KOPT-K1 (cell line): Measurements from ENCODE around the gene SCARB2.

ENCODE experiments used
- H3K27ac ChIP-seq: fragments of 200-600 bp; sonication (generic); 2 replicates; pipeline ENCODE4 v1.5.1; 2016; ENCODE audit warnings: antibody characterized with exemption, mild to moderate bottlenecking, low read depth, low read length; ENCODE audit not compliant: poor library complexity, severe bottlenecking
- H3K36me3 ChIP-seq: fragments of 200-600 bp; sonication (generic); 2 replicates; pipeline ENCODE4 v1.5.1; 2017; ENCODE audit warnings: antibody characterized with exemption, mild to moderate bottlenecking, low read length, moderate library complexity; ENCODE audit not compliant: insufficient read depth
- H3K9me3 ChIP-seq: fragments of 200-600 bp; sonication (generic); 2 replicates; pipeline ENCODE4 v1.5.1; 2017; ENCODE audit warnings: antibody characterized with exemption, low read length, mild to moderate bottlenecking; ENCODE audit not compliant: insufficient read depth, poor library complexity, severe bottlenecking

Gene SCARB2

DNA sequence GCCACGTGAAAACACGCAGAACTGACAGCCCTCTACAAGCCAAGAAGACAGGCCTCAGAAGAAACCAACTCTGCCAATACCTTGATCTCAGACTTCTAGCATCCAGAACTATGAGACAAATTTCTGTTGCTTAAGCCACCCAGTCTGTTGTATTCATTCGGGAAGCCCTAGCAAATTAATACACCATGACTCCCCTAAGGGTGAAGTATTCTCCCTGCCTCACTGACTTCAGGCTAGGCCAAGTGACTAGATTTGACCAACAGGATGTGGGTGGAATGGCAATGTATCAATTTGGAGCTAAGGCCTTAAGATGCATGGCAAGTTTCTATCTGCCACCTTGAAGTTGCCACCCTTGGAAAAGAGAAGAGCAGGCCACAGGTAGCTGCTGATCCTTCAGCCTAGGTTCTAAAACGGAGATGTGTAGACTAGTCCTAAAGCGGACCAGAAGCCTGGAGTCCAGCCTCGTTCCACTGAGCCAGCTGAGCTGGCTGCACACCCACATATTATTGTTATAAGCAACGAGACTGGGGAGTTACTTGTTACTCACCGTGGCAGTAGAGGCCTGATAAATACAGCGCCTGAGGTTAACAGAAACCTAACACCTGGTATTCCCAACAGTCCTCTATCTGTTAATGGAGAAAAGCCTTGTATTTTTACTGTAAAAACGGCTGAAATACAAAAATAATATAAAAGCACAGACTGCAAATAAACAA lies 16.4 kb downstream of the SCARB2 start:
- Histone ChIP-seq H3K27ac (no peak overlapping the region), H3K36me3 (no peaks in the 10 kb centered on the region), H3K9me3 (no peaks in the 10 kb centered on the region)

DNA sequence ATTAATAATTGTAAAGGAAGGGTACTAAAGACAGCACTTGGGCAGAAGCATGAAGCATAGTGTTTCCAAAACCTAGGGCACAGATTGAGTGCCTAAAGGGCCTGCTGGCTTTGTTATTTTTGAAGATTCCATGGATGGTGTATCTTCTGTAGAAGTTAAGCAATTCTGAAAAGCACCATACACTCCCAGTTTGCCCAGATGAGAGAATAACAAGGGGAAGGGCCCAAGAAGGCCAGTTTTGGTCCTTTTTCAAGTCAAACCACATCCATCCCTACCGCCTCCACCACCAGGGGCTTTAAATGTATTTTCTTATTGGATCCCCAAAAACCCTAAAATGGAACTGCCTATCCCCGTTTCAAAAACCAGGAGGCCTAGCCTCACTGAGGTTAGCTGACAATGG lies 17.2 kb downstream of the SCARB2 start:
- H3K36me3 ChIP-seq = no peaks in the 10 kb centered on the region
- no peaks in the 10 kb centered on the region for H3K9me3 ChIP-seq
- no peak overlapping the region for H3K27ac ChIP-seq

DNA sequence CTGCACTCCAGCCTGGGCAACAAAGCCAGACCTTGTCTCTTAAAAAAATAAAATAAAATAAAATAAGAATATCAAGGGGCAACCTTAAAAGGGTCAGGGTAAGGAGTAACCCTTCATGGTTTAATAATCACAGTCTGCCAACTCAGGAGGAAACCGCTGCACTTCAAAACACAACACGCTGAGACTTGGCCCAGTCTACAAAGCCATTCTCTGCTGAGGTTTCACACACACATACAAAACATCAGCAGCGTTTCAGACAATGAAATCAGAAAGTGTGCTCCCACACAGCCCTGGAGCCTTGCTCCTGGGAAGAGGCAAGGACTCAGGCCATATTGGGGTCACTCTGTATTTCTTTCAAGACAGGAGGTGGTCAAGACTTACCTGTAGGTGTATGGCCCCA lies 18.3 kb downstream of the SCARB2 start:
- no peaks in the 10 kb centered on the region for H3K36me3 ChIP-seq
- no peak overlapping the region for H3K27ac ChIP-seq
- no peaks in the 10 kb centered on the region for H3K9me3 ChIP-seq

DNA sequence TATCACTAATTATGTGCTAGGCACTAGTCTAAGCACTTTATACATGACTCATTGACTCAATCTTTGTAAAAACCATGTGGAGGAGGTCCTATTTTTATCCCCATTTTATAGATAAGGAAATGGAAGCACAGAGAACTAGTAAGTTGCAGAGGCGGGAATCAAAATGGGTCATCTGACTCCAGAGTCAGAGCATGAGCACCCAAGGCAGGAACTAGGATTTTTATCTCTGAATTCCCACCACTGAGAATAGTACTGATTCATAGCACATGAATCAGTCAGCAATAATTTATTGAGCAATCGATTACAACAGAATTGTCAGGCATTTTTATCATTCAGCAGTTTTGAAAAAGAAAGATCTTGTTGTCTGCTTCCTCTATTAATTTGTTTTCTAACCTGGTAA lies 19.3 kb downstream of the SCARB2 start:
- Histone ChIP-seq H3K36me3 (no peaks in the 10 kb centered on the region), H3K27ac (no peak overlapping the region), H3K9me3 (no peaks in the 10 kb centered on the region)

DNA sequence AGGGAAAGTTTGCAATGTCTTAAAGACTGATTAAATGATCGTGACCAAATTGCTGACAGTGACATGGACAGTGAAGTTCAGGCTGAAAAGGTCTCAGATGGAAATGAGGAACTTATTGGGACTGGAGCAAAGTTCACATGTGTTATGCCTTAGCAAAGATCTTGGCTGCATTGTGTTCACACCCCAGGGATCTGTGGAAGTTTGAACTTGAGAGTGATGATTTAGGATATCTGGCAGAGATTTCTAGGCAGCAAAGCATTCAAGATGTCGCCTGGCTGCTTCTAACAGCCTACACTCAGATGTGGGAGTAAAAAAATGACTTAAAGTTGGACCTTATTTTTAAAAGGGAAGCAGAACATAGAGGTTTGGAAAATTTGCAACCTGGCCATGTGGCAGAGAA lies 21.4 kb downstream of the SCARB2 start:
- Histone ChIP-seq H3K27ac (no peak overlapping the region), H3K9me3 (no peaks in the 10 kb centered on the region), H3K36me3 (no peaks in the 10 kb centered on the region)

DNA sequence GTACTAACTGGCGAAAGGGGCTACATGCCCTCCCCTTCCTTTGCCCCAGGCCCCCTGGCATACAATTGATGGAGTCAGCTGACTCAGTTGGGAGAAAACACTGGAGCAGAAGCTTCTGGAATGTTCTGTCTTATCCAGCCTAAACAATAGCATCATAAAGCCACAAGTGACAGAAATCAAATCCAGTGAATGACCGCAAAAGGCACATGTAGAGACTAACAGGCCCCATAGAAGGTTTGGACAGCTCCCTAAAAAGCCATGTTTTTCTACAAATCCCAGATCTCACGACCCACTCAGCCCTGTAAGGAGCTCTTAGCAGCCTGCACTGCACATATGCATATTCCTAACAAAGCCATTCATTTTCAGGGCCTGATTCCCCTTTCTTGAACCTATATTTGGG lies 25.1 kb downstream of the SCARB2 start:
- H3K36me3 ChIP-seq = no peaks in the 10 kb centered on the region
- no peaks in the 10 kb centered on the region for H3K9me3 ChIP-seq
- no peak overlapping the region for H3K27ac ChIP-seq

DNA sequence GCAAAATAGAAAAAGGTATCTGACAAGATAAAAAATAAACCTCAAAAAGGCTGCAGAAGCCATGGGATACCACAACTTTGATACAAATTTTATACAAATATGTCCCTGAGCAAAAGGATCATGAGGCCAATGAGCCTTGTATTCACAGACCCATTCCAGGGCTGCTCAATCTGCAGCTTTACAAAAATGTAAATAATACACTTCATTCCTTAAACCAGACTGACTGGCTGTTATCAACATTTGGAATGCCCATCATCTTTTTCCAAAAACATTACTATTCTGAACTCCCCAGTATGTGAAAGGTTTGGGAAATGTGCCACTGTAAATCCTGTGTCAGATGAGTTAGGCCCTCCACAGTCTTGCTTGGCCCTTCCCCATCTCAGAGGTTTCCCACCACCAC lies 25.5 kb downstream of the SCARB2 start:
- Histone ChIP-seq H3K27ac (no peak overlapping the region), H3K36me3 (no peaks in the 10 kb centered on the region), H3K9me3 (no peaks in the 10 kb centered on the region)

DNA sequence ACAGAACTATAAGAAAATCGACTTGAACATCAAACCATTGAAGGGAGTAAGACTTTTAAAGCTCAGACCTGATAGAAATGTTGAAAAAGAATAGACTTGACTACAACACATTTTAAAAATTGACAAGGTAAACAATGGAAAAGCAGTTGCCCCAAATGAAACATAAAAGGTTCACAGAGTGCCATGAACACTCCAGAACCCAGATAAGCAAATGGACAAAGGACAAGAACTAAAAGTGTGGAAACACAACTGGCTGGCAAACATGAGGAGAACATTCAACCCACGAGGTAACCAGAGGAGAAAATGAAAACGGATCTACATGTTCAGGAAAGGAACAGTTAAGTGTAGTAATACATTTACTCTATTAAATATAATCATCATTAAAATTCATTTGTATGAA lies 26.5 kb downstream of the SCARB2 start:
- Histone ChIP-seq H3K27ac (no peak overlapping the region), H3K9me3 (no peaks in the 10 kb centered on the region), H3K36me3 (no peaks in the 10 kb centered on the region)

DNA sequence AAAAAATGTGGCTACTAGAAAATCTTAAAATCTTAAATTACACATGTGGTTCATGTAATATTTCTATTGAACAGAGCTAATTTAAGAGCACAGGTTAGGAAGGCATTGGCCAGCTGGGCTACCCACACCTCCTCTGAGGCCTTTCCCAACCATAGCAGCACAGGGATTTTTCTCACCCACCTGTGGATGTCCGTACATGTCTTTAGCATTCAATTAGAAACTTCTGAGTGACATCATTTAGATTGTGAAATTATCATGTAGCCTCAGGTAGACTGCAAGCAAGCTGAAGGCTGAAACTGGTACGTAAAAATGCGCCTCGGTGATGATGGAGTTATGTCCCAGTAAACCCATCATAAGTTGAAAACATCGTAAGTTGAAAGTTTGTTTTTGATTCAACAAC lies 31.2 kb downstream of the SCARB2 start:
- H3K36me3 ChIP-seq = no peaks in the 10 kb centered on the region
- no peaks in the 10 kb centered on the region for H3K9me3 ChIP-seq
- H3K27ac ChIP-seq = no peak overlapping the region

DNA sequence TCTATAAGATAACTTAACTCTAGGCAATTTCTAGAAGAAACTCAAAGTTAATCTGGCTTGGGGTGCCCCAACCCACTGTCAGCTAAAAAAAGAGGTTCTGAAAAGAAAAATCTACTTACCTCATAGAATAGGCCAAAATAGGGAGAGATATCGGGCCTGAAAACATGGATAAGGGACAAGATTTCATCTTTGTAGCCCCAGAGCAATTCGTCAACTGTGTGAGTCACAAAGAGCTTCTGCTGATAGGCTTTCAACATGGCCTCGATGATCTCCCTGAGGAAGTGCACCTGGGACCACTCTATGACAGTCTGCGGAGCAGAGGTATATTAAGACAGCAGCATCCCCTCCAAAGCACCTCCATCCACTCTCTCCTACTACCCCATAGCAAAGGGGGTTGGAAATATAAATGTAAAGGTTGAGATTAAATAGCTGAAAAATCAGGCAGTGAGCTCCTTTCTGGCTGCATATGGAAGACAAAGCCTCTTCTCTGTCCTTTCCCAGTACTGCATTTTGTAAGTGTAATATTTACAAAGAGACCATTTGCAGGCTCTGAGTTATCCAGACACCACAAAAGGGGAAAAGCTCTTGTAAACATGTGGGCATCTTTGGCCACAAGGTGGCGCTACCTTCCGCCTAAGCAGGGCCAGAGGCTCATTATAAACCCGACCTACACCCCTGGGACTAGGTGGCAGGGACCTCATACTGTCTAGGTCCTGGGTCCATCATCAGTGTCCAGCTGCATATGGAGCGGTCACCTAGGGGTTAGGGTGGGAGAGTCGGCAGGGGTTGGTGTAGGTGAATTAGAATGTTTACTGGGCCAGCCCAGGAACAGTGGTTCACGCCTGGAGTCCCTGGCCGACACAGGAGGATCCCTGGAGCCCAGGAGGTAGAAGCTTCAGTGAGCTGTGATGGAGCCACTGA lies 34.0 kb downstream of the SCARB2 start:
- Histone ChIP-seq H3K36me3 (no peaks in the 10 kb centered on the region), H3K27ac (no peak overlapping the region), H3K9me3 (no peaks in the 10 kb centered on the region)

DNA sequence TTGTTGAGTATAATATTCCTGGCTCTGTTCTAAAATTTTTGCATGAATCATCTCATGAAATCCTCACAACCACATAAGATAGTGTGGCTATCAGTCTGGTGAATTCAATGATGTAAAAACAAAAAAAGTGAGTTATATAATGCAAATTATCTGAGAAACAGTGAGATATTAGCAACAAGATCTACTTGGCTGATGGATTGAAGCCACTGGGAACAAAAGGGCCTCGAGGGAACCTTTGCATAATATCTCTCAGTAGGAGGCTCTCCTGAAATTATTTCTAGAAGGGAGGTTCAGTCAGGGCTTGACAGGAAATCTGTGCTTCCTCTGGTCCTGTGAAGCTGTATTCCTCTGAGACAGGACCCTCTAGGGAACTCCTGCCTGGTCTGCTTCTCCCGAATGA lies 35.3 kb downstream of the SCARB2 start:
- no peaks in the 10 kb centered on the region for H3K9me3 ChIP-seq
- no peak overlapping the region for H3K27ac ChIP-seq
- H3K36me3 ChIP-seq = no peaks in the 10 kb centered on the region

DNA sequence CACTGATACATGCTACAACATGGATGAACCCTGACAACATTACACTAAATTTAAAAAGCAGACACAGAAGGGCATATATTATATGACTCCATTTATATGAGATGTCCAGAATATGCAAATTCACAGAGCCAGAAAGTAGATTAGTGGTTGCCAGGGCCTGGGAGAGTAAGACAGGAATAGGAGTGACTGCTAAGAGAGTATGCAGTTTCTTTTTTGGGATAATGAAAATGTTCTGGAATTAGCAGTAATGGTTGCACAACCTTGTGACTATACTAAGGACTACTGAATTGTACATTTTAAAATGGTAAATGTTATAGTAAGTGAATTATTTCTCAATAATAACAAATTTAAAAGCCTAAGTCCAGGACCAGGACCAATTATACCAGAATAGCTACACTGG lies 35.9 kb downstream of the SCARB2 start:
- no peaks in the 10 kb centered on the region for H3K9me3 ChIP-seq

DNA sequence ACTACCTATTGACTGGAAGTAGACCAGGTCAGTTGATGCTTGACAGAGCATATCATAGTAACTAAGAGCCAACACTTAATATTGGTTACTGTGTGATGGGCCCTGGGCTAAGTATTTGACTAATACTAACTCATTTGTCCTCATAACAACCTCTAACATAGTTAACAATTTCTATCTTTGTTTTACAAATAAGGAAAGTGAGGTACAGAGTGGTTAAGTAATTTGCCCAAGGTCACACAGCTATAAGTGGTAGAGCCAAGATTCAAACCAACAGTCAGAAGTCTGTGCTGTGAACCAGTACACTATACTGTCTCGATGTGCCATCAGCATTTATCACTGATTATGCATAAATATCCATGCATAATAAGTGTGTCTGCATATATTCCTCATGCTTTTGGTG lies 38.3 kb downstream of the SCARB2 start:
- Histone ChIP-seq H3K36me3 (no peaks in the 10 kb centered on the region), H3K27ac (no peak overlapping the region), H3K9me3 (no peaks in the 10 kb centered on the region)

More for the DNA sequence above, 35.9 kb downstream of the SCARB2 start:
- Histone ChIP-seq H3K27ac (no peak overlapping the region), H3K36me3 (no peaks in the 10 kb centered on the region)

DNA sequence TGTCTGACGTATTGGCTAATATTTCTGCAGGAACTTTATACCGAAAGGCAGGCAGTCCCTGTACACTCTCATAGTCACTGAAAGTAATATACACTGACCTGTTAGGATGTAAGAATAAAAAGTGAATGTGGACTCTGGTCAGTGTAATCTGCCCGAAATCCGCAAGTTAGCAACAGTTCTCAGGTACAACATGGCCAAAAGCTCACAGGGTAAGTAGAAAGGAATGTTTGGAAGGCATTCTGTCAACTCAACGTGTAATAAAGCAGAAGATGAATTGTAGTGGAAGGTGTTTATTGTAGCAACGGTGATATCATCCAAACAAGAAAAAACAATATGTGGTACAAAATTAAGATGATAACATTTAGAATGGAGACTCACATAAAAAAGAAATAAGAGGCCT lies 39.4 kb downstream of the SCARB2 start:
- Histone ChIP-seq H3K9me3 (no peaks in the 10 kb centered on the region), H3K27ac (no peak overlapping the region), H3K36me3 (no peaks in the 10 kb centered on the region)

DNA sequence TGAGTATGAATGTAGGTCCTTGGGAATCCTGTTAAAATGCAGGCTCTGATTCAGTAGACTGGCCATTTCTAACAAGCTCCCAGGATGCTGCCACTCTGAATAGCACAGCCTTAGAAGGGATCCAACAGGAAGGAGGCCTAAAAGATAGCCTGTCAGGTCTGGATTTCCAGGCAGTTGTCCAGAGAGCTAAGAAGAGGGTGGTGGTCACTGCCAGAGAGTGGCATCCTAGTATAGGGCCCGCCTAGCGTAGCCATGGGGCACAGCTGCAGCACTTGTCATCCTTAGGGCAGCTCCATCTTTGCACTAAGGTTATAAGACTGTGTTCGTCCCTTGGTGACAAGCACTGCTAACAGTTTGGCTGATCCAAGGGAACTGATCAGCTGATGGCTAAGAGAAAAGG lies 44.9 kb downstream of the SCARB2 start:
- Histone ChIP-seq H3K9me3 (no peaks in the 10 kb centered on the region), H3K36me3 (no peaks in the 10 kb centered on the region), H3K27ac (no peak overlapping the region)

DNA sequence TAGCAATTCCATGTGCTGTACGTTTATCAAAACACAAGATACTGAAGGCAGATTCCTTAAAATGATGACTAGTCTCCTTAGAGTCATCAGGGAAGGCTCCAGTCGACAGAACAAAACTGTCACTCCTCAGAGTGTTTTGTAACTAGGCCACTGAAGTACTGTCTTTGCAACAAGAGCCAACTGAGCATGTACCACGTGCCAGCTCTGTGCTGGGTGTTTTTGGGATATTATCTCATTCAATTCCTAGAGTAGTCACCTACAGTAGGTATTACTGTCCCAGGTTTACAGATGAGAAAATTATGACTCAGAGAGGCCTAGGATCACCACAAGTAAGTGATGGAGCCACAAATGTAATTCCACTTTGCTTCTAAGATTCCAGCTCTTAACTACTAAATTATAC lies 47.1 kb downstream of the SCARB2 start:
- no peak overlapping the region for H3K27ac ChIP-seq
- no peaks in the 10 kb centered on the region for H3K9me3 ChIP-seq
- no peaks in the 10 kb centered on the region for H3K36me3 ChIP-seq
